Retinal pigment epithelial cell (primary cell): ENCODE data around the gene MAP2K2.

Experiments used
- DNase-seq: peaks from one replicate; pipeline ENCODE4 v3.0.0-alpha.2; 2010; ENCODE audit warnings: low read depth
- H3K4me3 ChIP-seq: 2 replicates; pipeline ENCODE4 v1.5.1; 2011; ENCODE audit warnings: mild to moderate bottlenecking, low read length, control low read depth, moderate library complexity
- TF ChIP-seq, protein P1 (sequence below): conservative IDR thresholded peaks from 2 replicates; pipeline ENCODE4 v1.5.1; 2011; ENCODE audit warnings: low read depth, low read length, control low read depth, inconsistent platforms

The MAP2K2 gene

DNA sequence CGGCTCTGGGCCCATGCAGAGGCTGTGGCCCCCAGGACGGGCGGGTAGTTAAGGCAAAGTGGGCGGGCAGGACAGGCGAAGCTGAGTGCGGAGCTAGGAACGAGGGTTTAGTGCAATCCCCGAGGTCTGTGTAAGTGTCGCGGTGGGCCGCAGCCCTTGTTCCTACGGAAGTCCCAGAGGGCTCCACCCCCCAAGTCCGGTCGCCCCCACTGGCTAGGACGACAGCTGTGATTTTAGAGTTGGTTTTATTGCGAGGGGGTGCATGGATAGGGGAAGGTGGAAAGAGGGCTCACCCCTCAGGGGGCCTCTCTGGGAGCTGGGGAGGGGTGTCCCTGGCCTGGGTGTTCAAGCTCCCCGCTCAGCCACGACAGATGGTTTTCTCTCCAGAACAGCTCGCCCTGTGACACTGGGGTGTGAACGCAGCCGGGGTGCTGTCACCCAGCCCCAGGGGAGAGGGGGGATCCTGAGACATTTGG lies 78.9 kb downstream of the MAP2K2 start:
- H3K4me3 ChIP-seq: no peak overlapping the region
- no peak for DNase-seq
- TF ChIP-seq, protein P1, sequence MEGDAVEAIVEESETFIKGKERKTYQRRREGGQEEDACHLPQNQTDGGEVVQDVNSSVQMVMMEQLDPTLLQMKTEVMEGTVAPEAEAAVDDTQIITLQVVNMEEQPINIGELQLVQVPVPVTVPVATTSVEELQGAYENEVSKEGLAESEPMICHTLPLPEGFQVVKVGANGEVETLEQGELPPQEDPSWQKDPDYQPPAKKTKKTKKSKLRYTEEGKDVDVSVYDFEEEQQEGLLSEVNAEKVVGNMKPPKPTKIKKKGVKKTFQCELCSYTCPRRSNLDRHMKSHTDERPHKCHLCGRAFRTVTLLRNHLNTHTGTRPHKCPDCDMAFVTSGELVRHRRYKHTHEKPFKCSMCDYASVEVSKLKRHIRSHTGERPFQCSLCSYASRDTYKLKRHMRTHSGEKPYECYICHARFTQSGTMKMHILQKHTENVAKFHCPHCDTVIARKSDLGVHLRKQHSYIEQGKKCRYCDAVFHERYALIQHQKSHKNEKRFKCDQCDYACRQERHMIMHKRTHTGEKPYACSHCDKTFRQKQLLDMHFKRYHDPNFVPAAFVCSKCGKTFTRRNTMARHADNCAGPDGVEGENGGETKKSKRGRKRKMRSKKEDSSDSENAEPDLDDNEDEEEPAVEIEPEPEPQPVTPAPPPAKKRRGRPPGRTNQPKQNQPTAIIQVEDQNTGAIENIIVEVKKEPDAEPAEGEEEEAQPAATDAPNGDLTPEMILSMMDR: no peak

DNA sequence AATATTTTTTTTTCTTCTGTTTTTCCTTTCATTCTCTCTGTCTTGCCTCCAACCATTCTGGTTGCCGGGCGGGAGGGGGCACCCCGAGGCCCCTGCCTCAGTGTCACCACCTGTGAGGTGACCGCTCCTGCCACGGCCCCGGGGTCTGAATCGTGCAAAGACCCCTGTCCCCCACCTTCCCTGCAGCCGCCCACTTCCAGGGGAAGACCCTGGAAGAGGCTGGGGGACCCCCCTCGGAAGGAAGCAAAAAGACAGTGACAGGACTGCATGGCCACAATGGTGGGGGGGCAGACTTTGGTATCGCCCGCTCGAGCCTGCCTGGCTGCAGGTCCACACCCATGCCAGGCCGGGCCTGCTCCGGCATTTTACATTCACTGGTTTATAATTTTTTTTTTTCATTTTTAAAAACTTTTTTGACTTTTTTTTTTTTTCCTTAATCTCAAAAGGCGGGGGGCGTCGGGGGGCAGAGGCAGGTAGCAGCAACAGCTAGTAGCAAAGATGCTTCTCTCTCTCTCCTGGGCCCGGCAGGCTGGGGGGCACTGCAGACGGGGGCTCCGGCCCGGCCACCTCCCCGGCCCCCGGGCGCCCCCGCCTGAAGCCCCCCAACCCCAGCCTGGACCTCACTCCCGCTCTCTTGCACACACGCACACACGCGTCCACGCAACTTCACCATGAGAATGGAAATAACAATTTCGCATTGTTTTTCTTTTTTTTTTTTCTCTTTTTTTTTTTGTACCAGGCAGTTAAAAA lies 79.8 kb downstream of the MAP2K2 start:
- H3K4me3 ChIP-seq: no peak overlapping the region
- TF ChIP-seq, protein P1: no peak
- no peak for DNase-seq

DNA sequence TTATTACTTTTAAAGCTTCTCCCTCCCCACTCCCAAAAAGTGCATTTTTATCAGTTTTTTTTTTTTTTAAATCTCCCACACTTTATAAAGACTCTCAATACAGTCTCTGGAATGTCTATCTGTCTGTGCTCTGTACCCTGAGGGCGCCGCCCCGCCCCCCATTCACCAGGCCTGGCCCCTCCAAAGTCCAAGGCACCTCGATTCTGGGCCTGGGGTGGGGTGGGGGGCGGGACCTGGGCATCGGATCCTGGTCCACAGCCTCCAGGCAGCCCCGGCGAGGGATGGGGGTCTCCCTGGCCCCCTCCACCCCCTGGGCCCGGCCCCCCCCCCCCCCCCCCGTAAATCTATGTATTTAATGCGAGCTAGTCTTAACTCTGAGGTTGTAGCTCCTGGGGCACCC lies 80.5 kb downstream of the MAP2K2 start:
- no peak overlapping the region for H3K4me3 ChIP-seq
- DNase-seq: no peak
- TF ChIP-seq, protein P1: no peak

DNA sequence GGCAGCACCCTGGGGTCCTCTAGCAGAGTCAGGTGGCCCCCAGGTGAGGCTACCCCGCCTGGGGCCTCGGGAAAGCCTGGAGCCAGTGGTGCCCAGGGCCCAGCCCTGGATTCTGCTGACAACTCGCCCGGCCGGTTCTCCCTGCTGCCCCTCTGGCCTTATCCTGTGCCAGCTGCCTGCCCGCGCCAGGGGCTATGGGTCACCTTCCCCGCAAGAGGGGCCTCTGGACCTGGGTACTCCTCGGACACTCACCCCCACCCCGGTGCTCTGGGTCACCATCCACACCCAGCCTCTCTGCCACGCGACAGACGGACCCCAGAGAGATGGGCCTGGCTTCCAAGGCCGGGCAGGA lies 81.2 kb downstream of the MAP2K2 start:
- TF ChIP-seq, protein P1: no peak
- no peak overlapping the region for H3K4me3 ChIP-seq
- no peak for DNase-seq

DNA sequence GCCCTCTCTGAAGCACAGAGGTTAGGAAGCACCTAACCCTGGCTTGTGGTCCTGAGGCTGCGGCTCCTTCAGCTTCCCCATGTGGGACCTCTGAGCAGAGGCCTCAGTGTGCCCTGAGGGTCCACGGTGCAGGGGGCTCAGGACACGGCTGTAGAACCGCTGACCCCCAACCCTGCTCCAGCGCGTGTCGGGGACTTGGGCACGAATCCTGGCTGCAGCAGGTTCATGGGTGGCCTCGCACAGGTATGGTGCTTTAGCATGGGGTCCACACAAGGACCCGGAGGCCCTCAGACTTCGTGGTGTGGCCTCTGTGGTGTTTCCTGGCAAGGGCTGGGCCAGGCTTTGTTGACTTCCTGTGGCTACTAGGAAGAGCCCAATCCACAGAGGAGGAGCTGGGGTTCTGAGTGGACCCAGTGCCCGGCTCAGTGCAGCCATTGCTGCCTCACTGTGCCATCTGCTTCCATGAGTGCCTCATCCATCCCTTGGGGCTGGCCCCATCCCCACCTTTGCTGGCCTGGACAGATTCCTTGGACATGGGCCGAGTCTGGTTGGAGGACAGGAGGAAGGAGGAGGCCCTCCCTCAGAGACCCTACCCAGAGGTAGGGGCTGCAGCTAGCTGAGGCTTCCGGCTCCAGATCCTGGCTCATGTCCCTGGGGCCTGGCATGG lies 81.7 kb downstream of the MAP2K2 start:
- no peak overlapping the region for H3K4me3 ChIP-seq
- TF ChIP-seq, protein P1: no peak

More for the DNA sequence above, 81.7 kb downstream of the MAP2K2 start:
- no peak for DNase-seq
